Endometrial microvascular endothelial cells (primary cell): ENCODE results near the gene HNRNPA3. TPM values are rescaled to one million over a fixed set of nuclear protein-coding genes. Genes with fewer than 3 reads are reported as not detected.
"Not testable (repeated sequence)": the region's sequence is repeated elsewhere in the genome, so short reads cannot be mapped to it uniquely, and the experiment has no call there.

ENCODE experiments used
- in situ Hi-C: cut with HindIII; loops from 2 replicates; pipeline ENCODE4 v1.10.0; 2017; ENCODE audit warnings: low sequenced_read_pairs, low pct_unique_long_range_greater_than_20kb; ENCODE audit errors: inconsistent ontology term
- total RNA-seq: library from RNA; depleted of rRNA; stranded (reverse); fragments of >200 nt; gene quantifications from one replicate; pipeline ENCODE4 v1.2.3, GENCODE V29; 2015; ENCODE audit errors: inconsistent ontology term

HNRNPA3 gene
- total RNA-seq, 1 donor from 2014 or later: 63.0 TPM

- in situ Hi-C loops: not testable (repeated sequence)
These were observed 10.8 kb downstream of the HNRNPA3 start for GRCh38 chr2:177223436-177223835.

GRCh38 chr2:177225965-177226360, 13.4 kb downstream of the HNRNPA3 start:
- in situ Hi-C loops: no loop called here

- in situ Hi-C loops: no loop called here
These were observed 17.0 kb downstream of the HNRNPA3 start for GRCh38 chr2:177229442-177230242.

- in situ Hi-C loops: no loop called here
These were observed 18.7 kb downstream of the HNRNPA3 start for GRCh38 chr2:177231270-177231669.

- in situ Hi-C loops: no loop called here
These were observed 19.6 kb downstream of the HNRNPA3 start for GRCh38 chr2:177232098-177232704.

GRCh38 chr2:177234267-177234666, 21.7 kb downstream of the HNRNPA3 start:
- in situ Hi-C loops: no loop called here

- in situ Hi-C loops: no loop called here
These were observed 23.4 kb downstream of the HNRNPA3 start for GRCh38 chr2:177235855-177236437.

- in situ Hi-C loops: no loop called here
These were observed 25.3 kb downstream of the HNRNPA3 start for GRCh38 chr2:177237932-177238331.

- in situ Hi-C loops: no loop called here
These were observed 26.5 kb downstream of the HNRNPA3 start for GRCh38 chr2:177239053-177239452.

- in situ Hi-C loops: no loop called here
These were observed 27.5 kb downstream of the HNRNPA3 start for GRCh38 chr2:177239932-177240630.

- in situ Hi-C loops: no loop called here
These were observed 29.1 kb downstream of the HNRNPA3 start for GRCh38 chr2:177241711-177242120.

GRCh38 chr2:177242121-177242987, 29.8 kb downstream of the HNRNPA3 start:
- in situ Hi-C loops: no loop called here

- in situ Hi-C loops: no loop called here
These were observed 30.5 kb downstream of the HNRNPA3 start for GRCh38 chr2:177243073-177243472.

GRCh38 chr2:177243476-177243875, 30.9 kb downstream of the HNRNPA3 start:
- in situ Hi-C loops: no loop called here

- in situ Hi-C loops: no loop called here
These were observed 31.7 kb downstream of the HNRNPA3 start for GRCh38 chr2:177244244-177244771.

GRCh38 chr2:177245010-177245422, 32.4 kb downstream of the HNRNPA3 start:
- in situ Hi-C loops: no loop called here

- in situ Hi-C loops: no loop called here
These were observed 33.4 kb downstream of the HNRNPA3 start for GRCh38 chr2:177246000-177246399.

GRCh38 chr2:177246523-177247030, 34.0 kb downstream of the HNRNPA3 start:
- in situ Hi-C loops: not testable (repeated sequence)
